Adipose tissue (tissue), 3 donors: ENCODE results near the gene LY6G6D. TPM values are rescaled to one million over a fixed set of nuclear protein-coding genes. Genes with fewer than 3 reads are reported as not detected.

Experiments
- H3K27ac ChIP-seq: one replicate; pipeline ENCODE4 v1.5.1; 2013; ENCODE audit warnings: low read depth, low read length
- WGBS, 3 donors: extraction: QIAGEN DNeasy Blood & Tissue Kit; methylation state at CpG; one replicate each; pipeline ENCODE4 v1.1.7; 2013; 5-methylcytosine and 5-hydroxymethylcytosine counted together
- polyA plus RNA-seq, 3 donors: library from polyadenylated mRNA; stranded (reverse); fragments of 200-250 nt; gene quantifications; one replicate each; pipeline ENCODE4 v1.2.3, GENCODE V29; 2013
- donor health status: healthy with polysubstance abuse.
- donor health status: Bipolar disorder and iron deficiency.
- donor health status: healthy.

The LY6G6D gene
- polyA plus RNA-seq, 3 donors: not detected

DNA sequence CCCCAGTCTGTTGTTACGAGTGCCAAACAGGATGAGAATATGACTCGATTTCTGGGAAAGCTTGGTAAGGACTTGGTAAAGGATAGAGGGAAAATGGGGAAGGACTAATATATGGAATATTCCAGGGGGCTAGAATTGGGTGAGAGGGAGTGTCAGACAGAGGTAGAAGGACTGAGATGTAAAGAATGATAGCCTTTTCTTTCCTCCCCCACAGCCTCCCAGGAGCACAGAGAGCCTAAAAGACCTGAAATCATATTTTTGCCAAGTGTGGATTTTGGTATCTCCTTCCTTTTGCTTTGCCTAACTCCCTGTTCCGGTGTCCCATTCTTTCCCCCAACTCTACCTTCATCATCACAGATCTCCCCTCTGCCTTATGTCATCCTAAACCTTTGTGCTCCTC is 27.7 kb downstream of the LY6G6D start:
- 83 to 94% (median 83%) methylated on average over 3 of the region's 3 CpGs for WGBS, 3 donors
- H3K27ac ChIP-seq: no peak overlapping the region

DNA sequence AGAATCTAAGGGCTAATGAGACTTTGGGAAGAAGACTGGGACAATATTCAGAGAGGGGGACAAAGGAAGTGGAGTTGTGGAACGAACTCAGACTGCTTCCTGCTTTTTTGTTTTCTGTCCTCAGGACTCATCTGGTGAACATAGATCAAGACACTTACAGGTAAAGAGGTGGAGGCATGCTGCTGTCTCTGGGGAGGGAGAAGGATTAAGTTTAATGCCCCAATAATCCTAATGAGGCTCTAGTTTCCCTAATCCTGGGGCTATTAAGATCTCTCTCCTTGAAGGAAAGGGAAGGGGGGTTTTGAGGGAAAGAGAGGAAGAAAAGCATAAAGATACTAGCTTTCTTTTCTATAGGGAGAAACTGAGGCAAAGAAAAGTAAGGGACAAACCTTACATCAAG is 29.3 kb downstream of the LY6G6D start:
- WGBS, 3 donors: 29 to 79% (median 66%) methylated on average over 1 of the region's 1 CpG
- H3K27ac ChIP-seq: no peak overlapping the region

DNA sequence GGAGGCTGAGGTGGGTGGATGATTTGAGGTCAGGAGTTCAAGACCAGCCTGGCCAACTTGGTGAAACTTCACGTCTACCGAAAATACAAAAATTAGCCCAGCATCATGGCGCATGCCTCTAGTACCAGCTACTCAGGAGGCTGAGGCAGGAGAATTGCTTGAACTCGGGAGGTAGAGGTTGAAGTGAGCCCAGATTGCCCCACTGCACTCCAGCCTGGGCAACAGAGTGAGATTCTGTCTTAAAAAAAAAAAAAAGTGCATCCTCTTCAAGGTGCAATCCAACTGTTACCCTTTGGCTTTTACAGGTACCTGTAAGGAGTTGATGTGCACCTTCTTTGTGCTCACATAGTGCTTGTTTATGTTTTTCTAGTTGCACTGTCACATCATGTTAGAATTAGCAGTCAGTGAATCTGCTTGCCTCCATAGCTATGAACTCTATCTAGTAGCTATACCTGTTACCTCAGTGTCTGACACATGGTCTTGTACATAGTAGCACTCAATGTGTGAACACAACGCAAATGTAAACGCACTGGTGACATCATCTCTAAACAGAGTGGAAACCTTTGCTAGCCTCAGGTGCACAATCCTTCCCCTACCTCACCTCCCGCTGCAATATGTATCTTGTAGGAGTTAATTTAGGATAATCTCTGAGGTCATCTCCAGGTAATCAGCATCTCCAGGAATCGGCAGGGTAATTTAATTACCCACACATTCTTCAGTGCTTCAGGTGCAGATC is 34.3 kb downstream of the LY6G6D start:
- WGBS, 3 donors: 85 to 95% (median 91%) methylated on average over 8 of the region's 8 CpGs
- no peak overlapping the region for H3K27ac ChIP-seq

DNA sequence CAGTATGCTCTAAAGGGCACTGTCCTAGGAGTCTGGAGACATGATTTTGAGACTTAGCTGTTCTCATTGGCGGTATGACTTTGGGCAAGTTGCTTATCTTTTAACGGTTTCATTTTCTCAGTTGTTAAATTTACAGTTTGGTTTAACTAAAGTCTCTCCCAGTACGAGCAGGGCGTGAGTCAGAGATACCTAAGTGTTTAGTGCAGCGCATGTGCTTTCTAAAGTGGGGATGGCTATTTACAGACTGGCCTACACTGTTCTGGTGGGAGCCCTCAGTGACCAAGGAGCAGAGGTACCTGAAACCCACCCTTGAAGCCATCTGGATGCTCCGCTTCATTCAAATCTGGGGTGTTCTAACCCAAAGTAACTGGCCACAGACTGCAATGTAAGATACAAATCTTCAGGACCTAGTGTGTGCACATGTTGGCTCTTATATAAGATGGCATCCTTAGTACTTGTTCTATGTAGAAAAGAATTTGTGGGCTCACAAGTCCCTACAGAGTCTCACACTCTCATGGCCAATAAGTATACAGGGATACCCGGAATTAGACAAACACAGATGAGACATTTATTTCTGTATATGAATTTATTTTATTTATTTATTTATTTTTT is 35.4 kb downstream of the LY6G6D start:
- no peak overlapping the region for H3K27ac ChIP-seq
- 85 to 95% (median 88%) methylated on average over 7 of the region's 7 CpGs for WGBS, 3 donors

DNA sequence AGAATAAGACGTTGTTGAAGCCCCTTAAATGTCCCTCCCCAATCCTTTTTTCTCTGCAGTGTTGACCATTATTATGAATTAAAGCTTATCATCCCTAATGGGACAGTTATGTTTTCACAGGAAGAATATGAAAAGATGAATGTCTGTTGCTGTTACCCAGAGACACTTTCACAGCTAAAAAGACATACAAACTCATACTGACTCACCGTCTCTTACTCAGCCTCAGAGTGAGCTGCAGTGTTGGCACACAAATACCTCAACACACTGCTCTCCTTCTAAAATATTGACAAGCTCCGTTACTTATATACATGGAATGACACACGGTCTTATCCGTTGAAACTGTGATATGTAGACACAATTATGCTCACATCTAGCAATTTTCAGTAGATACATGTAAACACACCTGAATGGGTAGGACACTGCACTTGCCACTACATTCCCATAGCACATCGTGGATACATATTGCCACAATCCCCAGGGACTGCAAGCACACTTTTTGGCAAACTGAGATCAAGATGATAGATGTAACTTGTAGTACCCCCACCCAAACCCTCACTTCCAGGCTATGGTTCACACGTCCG is 37.7 kb downstream of the LY6G6D start:
- 65 to 76% (median 73%) methylated on average over 8 of the region's 8 CpGs for WGBS, 3 donors
- no peak overlapping the region for H3K27ac ChIP-seq

DNA sequence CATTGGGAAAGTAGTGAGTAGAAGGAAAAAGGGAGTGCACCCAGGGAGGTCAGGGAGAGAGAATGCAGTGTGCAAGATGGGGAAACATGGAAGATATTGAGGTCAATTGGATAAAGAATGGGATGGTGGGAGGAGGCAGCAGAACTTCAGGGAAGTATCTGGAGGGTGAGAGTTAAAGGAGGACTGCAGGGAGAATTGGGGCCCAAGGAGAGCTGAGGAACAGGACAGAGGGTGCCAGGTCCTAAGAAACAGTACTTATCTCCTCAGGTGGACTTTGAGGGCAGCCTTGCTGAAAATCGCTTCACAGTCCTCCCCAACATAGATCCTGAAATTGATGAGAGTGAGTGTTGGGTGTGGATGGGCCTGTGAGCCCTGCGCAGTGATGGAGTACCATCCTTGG is 43.1 kb downstream of the LY6G6D start:
- no peak overlapping the region for H3K27ac ChIP-seq
- 90 to 97% (median 95%) methylated on average over 2 of the region's 2 CpGs for WGBS, 3 donors

DNA sequence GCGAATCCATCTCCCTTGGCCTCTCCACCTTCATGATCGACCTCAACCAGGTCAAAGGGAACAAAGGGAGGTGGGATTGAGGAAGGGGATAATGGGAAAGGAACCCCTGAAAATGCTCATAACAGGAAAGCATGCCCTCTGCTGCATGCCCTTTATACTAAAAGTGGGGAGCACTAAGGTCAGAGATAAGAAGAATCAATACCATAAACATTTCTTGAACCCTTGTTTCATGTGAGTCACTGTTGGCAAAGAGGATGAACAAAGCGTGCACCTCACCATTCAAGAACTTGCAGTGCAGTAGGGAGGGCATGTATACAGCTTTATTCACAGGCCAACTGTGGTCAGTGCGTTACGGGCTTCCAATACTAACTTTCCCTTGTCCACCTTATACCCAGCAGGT is 45.6 kb downstream of the LY6G6D start:
- H3K27ac ChIP-seq: no peak overlapping the region
- WGBS, 3 donors: 85 to 95% (median 93%) methylated on average over 5 of the region's 5 CpGs

DNA sequence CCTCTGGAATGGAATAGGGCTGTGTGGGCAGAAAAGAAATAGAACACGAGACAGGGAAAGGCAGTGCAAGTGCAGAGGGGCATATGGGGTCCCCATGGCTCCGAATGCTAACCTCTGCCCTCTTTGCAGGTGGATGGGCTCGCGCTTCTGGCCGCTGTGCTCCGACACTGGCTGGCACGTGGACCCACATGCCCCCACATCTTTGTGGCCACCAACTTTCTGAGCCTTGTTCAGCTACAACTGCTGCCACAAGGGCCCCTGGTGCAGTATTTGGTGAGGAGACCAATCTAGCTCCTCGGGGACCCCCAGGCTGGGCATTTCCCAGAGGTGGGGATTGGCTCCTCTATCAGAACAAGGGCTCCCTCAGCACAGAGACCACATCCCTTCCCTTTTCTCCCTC is 46.2 kb downstream of the LY6G6D start:
- H3K27ac ChIP-seq: no peak overlapping the region
- WGBS, 3 donors: 97 to 99% (median 97%) methylated on average over 8 of the region's 8 CpGs

DNA sequence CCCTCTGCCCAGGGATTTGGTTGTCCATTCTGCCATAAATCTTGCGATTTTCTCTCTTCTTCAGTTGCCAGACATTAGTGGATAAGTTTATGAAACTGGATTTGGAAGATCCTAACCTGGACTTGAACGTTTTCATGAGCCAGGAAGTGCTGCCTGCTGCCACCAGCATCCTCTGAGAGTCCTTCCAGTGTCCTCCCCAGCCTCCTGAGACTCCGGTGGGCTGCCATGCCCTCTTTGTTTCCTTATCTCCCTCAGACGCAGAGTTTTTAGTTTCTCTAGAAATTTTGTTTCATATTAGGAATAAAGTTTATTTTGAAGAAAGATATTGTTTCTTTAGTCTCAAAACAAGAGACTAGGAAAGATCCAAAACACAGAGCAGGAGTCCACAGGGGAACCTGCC is 47.2 kb downstream of the LY6G6D start, which contains the start of gene SAPCD1:
Gene SAPCD1, plus strand, starts transcription at position 301 of the 400 bp plus-strand sequence. CDS start 399 bp downstream, outside the sequence.
- WGBS, 3 donors: 73 to 83% (median 80%) methylated on average over 4 of the region's 4 CpGs
- no peak within 1 kb of the TSS for H3K27ac ChIP-seq

DNA sequence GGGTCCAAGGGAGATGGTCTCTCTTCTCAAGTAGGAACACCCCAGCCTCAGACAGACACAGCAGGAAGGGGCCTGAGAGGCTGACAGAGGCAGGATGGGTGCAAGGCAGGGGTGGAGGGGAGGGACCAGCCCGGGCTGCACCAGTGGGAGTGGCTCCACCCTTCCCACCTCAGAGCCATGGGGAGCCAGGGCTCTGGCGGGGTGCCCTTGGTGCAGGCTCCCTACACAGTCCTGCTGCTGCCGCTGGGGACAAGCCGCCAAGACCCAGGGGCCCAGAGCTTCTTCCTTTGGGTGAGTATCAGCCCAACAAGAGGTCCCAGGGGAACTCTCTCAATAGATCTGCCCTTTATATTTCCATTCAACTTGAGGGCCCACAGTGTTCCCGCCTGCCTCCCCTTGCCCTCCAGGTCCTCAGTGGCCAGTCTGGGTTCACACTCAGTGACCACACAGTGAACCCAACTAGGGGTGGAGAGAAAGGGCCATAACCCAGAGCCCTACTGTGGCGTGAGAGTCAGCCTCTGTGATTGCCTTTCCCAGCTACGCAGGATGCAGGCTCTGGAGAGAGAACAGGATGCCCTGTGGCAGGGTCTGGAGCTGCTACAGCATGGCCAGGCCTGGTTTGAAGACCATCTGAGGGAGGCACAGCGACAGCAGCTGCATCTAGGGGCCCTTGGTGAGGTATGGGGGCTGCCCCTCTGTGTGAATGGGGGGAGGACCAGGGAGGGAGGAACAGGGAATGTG is 47.9 kb downstream of the LY6G6D start:
- 65 to 80% (median 76%) methylated on average over 8 of the region's 8 CpGs for WGBS, 3 donors
- no peak overlapping the region for H3K27ac ChIP-seq

DNA sequence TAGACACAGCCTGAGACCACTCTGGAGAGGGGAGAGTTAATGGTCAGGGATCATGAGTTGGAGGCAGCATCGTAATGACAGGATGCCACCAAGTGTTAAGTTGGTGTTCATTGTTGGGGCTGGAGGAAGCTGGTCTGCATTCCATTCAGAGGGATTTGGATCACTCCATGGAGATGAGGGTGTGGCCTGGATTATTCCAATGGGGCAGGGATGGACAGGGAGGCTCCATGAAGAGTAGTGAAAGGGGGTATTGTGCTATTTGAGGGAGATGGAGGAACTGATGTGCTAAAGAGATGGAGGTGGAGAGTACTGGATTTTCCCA is 48.4 kb downstream of the LY6G6D start:
- no peak overlapping the region for H3K27ac ChIP-seq
- WGBS, 3 donors: 35 to 39% (median 36%) methylated on average over 1 of the region's 1 CpG

DNA sequence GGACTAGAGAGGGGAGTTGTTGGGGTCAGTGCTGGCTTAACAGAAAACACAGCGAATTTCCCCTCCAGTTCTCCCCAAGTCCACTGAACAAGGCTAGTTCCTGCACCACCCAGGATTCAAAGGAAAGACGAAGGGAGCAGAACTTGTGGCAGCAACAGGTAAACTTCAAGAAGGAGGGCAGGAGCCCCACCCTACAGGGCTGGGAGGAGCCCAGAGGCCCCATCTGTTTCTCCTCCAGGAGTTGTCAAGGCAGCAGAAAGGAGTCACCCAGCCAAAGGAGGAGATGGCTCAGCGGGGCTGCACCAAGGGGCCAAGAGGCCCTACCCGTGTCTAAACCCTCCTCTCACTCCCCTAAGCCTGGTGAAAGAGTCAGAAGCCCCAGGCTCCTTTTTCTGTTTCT is 49.0 kb downstream of the LY6G6D start:
- WGBS, 3 donors: 78 to 83% (median 83%) methylated on average over 4 of the region's 4 CpGs

DNA sequence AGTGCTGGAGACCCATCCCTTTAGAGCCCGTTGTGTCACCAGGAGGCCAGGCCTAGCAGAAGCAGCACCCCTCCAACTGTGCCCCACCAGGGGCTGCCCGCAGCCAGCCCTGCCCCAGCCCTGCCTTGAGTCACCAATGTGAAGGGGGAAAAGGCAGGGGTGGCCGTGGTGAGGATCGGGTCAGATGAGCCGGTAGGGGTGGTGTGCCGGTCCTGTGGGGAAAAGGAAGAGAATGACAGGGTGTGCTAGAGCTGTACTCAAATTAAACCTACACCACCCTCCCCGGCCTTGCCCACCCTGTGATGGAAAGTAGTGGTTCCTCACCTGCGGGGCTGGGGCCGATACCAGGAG is 50.4 kb downstream of the LY6G6D start:
- H3K27ac ChIP-seq: no peak overlapping the region
- WGBS, 3 donors: 87 to 91% (median 87%) methylated on average over 9 of the region's 9 CpGs

More for the DNA sequence above, 49.0 kb downstream of the LY6G6D start:
- no peak overlapping the region for H3K27ac ChIP-seq

DNA sequence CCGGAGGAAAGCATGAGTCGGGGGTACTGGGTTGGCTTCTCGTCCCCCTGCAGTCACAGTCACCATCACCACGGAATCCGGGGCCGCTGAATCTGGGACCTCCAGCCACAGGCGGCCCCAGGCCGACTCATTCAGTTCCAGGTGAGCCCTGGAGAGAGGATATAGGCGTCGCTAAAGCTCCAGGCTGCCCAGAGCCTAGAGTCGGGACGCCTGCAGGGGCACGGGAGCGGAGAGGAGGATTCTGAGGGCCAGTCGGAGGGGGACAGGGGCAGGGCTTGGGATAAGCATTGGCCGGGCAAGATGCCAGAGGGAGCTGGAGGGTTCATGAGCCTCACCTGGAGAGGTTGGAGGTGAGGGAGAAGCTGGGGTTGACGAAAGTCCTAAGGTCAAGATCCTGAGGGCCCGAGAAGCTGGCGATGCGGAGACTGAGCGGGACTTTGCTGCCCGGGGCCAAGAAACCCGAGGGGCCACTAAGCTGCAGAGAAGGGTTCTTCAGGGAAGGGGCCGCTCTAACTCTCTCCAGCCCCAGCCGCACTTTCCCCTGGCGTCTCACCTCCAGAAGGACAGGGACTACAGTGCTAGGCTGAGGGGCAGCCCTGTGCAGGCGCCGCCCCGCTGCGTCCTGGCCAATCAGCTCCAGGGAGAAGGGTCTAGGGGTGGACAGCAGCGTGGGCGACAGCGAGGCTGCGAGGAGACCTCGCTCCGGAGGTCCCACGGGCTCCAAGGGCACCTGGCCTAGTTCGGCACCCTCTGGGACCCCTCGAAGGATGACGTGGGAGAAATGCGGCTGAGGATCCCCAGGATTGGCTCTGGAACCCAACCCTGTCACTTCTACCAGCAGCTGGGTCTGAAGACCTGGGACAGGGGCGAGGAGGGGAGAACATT is 51.0 kb downstream of the LY6G6D start:
- H3K27ac ChIP-seq: no peak overlapping the region
- 36 to 62% (median 62%) methylated on average over 42 of the region's 42 CpGs for WGBS, 3 donors

DNA sequence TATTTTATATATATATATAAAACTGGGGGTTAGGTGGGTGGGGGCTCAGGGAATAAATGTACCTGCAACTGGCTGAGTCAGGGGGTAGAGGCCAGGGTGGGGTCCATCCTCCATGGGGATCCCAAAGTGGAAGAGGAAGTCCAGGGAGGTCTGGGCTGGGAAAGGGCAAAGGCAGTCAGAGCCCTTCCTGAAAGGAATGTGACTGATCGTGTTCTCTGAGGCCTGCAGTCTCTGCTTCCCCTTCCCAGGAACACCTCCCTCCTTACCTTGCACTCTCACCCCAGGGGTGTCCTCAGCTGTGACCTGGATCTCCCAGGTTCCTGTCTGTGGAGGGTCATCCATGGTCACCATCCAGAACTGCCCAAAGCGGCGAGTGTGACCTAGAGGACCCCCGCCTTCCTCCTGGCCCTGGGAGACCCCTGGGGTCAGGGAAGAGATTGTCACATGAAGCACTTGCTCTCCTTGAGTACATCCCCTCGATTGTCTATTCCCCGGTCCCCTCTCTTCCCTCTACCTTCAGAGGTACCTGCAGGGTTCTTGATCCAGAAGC is 52.0 kb downstream of the LY6G6D start:
- 75 to 84% (median 80%) methylated on average over 6 of the region's 6 CpGs for WGBS, 3 donors
- H3K27ac ChIP-seq: no peak overlapping the region
